ENCODE data around the gene DNAJC5.
A peak's percentile ranks its signal among the peaks of the same experiment; 100 is the strongest.

Gene DNAJC5

GRCh38 chr20:63942250-63942951, 47.5 kb downstream of the DNAJC5 start:
- peak; percentile 15 for DNase-seq

DNA sequence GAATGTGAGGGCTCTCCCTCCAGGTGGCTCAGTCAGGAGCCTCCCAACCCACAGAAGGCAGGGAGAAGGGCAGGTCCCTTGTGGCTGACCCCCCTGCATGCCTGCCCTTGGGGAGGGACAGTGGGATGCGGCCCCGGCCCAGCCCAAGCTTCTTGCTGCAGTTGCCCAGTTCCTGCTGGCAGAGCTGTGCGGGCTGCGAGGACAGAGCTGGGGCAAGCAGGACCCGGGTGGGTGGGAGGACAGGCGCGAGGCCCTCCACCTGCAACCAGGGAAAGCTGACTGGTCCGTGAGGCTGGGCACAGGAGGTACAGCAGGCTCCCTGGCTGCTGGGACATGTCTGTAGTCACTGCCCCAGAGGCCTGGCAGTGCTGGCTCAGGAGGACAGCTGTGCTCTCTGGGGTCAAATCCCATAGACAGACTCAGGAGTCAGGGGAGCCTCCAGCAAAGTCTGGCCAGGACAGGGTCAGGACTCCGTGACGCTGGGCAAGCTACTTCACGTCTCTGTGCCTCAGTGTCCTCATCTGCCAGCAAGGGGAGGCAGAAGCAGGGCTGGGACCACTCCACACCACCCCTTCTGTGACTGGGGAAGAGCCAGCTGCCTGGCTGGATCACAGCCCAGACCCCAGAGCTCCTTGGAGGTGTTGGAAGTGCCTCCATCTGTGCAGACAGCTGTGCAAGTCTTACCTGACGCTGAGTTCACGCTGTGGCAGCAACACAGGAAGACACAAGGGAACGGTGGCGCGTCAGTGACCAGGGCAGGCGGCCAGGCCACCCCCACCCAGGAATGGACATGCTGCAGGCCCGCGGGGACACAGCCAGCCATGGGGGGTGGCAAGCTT, 48.3 kb downstream of the DNAJC5 start:
- DNase-seq: no peak

- no peak for DNase-seq
Measured at GRCh38 chr20:63943808-63944077, 48.8 kb downstream of the DNAJC5 start.

GRCh38 chr20:63944078-63944941, 49.4 kb downstream of the DNAJC5 start:
- DNase-seq: no peak

DNA sequence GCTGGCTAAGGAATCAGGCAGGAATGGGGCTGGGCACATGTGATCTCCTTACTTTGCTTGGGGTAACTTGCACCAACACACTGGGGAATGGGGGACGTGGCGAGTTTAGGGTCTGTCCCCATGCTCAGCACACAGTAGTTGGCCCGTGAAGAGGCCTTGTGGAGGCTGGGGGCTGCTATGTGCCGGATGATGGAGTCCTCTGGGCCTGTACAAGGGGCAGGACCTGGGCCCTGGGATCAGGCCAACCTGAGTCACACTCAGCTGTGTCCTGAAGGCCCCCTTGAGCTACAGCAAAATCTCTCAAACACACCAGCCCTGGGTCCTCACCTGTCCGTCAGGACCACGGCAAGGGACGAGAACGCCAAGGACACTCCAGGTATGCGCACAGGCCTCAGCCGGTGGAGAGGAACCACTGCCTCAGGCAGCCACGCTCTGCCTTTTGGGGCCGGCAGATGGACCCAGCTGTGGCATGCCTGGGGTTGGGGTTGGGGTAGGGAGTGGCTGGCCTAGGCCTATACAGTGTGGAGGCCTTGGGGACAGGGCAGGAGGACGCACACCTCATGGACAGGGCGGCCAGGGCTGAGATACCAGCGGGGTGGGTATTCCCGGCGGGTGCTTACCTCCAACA, 50.2 kb downstream of the DNAJC5 start:
- no peak for DNase-seq

- no peak for DNase-seq
Measured at GRCh38 chr20:63945921-63946920, 51.3 kb downstream of the DNAJC5 start.

GRCh38 chr20:63946986-63947637, 52.2 kb downstream of the DNAJC5 start:
- DNase-seq: no peak

DNA sequence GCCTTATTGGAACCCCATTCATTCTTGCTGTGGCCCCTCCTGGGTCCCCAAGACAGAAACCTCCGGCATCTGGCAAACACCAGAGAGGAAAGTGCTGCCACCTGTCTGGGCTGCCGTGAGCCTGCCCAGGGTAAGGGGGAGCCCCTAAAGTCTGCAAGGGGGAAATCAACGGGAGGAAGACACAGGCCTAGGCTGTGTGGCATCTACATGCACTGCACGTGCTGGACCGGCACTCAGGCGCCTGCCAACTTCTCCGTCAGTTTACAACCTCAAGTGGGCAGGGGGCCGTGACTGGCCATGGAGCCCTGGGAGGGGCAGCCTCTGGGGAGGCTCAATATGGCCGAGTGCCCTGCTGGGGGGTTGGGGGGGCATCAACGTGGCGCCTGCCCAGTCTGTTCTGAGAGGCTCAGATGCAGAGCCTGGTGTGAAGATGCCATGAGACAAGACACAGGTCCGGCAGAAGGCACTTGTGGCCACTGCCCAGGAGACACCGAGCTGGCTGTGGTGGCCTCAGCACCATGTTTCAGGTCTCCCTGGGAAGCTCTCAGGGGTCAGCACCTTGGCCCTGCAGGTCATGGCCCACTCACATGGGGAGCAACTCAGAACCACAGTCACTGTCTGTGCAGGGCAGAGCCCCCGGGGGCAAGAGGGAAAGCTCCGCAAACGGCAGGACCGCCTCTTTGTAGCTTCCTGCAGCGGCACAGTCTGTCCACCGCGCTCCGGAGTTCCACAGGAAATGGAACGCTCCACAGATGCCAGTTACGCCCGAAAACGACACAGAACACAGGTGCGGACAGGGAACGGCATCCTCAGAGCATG, 52.9 kb downstream of the DNAJC5 start:
- DNase-seq: no peak

- DNase-seq: no peak
Measured at GRCh38 chr20:63950701-63951397, 55.9 kb downstream of the DNAJC5 start.

- no peak for DNase-seq
Measured at GRCh38 chr20:63951398-63952209, 56.7 kb downstream of the DNAJC5 start.

- DNase-seq: no peak
Measured at GRCh38 chr20:63952210-63952535, 57.2 kb downstream of the DNAJC5 start.

DNA sequence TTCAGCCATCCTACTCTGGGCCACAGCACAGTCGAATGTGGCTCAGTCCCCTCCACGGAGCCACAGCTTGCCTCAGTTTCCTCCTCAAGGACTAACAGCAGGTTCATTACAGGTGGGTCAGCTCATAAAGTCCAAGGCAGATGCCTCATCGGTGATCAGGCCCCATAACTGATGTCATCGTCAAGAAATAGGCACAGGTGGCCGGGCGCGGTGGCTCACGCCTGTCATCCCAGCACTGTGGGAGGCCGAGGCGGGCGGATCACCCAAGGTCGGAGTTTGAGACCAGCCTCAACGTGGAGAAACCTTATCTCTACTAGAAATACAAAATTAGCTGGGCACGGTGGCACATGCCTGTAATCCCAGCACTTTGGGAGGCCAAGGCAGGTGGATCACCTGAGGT, 57.8 kb downstream of the DNAJC5 start:
- no peak for DNase-seq

DNA sequence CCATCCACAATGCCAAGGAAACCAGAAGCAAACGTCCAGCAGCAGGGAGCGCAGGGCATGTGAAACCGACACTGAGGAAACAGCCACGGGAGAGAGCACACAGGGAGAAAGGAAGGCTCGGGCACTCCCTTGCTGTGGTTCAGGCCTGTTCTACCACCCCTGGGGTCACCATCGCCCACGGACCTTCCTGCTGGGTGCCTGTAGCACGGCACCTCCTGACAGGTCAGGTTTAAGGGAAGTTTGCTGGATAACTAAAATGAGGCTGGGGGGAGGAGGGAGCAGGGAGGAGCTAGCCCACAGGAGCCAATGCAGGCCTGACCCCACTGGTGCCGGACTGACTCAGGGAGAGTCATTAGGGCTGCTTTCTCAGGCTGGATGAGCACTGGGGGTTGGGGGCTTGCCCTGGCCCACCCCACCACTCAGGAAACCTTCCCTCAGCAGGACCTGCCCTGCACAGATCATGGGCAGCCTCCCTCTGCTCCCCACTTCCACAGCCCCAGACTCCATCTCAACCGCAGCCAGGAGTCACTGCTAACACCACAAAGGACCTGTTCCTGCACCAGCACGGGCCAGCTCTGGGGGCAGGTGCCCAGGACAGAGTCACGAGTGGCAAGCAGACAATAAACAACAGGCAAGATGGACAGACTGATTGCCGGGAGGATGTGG, 59.0 kb downstream of the DNAJC5 start:
- DNase-seq: no peak

DNA sequence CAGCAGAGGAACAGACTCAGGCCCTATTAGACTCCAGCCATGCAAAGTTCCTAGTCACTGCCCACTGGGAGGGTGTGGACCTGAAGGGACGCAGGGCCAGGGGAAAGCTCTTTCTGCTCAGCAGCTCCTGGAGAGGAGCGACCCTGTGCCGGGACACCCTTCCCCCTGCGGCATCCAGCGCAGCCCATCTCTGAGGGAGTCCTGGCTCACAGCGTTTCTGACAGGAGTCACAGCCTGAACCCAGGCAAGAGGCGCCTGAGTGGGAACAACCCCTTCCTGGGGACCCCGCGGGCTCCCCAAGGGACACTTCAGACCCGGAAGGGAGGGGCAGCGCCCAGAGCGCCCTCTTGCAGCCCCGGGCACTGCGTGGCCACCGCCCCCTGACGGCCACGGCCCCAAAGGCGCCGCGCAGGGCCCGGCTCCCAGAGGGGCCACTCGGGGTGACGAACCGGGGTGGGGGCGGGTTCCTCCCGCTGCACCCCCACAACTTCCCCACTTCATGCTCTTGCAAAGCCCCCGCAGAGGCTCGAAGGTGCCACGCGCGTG, 60.4 kb downstream of the DNAJC5 start:
- no peak for DNase-seq

DNA sequence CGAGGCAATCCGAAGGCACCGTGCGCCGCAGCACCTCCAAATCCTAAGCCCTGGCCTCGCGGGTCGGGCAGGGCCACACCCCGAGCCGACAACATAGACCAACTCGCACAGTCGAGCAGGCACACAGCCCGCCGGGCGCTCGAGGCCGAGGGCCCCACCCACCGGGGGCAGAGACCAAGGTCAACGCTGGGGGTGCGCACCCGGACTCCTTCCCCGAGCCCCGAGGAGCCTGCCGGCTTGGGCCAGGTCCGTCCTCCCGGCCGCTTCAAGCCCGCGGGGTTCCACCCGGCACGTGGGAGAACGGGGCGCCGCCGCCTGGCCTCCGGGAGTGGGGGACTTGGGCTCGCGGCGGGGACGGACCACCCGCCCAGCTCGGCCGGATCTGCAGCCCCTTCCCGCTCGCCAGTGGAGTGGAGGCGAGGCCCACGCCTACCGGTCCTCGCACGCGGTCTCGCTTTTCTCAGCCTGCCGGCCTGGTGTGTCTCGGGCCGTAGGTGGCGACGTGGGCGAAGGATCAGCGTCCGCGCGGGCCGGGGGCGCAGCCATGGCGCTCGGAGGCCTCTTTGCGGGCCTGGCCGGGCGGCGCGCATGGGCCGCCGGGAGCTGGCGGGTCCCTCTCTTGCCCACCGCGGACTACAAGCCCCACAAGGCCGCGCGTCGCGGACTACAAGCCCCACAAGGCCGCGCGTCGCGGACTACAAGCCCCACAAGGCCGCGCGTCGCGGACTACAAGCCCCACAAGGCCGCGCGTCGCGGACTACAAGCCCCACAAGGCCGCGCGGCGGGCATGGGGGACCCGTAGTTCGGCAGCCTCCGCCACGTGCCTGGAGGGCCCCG, 61.1 kb downstream of the DNAJC5 start, which contains the start of gene UCKL1:
Gene UCKL1, minus strand, starts transcription at position 590 of the 837 bp plus-strand sequence. Its CDS starts 44 bp downstream, at position 546.
- peak; percentile 69 for DNase-seq

DNA sequence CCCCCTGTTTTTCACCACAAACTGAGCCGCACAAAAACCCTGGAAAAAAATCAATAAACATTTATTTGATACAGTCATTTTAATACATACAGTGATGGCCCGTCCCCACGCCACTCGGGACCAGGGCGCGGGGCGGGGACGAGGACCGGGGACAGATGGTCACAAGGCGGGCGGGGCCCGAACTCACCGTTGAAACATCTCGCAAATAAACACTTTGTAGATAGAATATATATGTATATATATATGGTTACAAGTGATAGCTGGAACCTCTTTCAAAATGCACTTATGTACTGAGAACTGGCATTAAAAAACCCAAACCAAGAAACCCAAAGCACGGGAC, 61.7 kb downstream of the DNAJC5 start:
- DNase-seq: no peak
